Stimulated activated CD8-positive, alpha-beta memory T cell treated with anti-CD3 and anti-CD28 coated beads, Interleukin-12 subunit alpha, Interleukin-12 subunit beta, amount 100 ng/mL, for 24 hours (primary cell): ENCODE data around the gene PRAME.

Experiments used
- DNase-seq: peaks from one replicate; pipeline ENCODE4 v3.0.0-alpha.2; 2020; ENCODE audit errors: extremely low read depth

Gene PRAME

GRCh38 chr22:22579869-22580604, 21.0 kb upstream of the PRAME start:
- DNase-seq, result no peak

- no peak for DNase-seq
Observed at GRCh38 chr22:22578702-22579424, 19.8 kb upstream of the PRAME start.

DNA sequence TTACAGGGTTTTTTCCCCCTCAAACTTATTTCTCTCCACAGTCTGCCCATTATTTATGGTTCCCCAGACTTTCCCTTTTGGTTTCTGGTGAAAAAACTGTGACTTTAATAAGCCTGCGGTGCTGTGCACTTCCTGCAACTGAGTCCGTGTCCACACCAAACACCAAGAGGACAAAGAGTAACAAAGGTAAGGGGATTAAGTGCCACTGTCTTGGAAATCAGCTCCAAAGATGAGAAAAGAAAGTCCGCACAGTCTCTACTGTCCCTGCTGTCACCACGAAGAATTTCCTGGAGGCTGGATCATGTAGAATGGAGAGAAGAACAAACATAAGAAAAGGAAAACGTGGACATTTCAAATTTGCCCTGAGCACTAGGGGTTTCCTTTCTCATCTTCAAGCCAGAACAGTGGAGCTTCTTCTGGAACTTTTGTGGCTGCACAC, 17.9 kb upstream of the PRAME start:
- no peak for DNase-seq

DNA sequence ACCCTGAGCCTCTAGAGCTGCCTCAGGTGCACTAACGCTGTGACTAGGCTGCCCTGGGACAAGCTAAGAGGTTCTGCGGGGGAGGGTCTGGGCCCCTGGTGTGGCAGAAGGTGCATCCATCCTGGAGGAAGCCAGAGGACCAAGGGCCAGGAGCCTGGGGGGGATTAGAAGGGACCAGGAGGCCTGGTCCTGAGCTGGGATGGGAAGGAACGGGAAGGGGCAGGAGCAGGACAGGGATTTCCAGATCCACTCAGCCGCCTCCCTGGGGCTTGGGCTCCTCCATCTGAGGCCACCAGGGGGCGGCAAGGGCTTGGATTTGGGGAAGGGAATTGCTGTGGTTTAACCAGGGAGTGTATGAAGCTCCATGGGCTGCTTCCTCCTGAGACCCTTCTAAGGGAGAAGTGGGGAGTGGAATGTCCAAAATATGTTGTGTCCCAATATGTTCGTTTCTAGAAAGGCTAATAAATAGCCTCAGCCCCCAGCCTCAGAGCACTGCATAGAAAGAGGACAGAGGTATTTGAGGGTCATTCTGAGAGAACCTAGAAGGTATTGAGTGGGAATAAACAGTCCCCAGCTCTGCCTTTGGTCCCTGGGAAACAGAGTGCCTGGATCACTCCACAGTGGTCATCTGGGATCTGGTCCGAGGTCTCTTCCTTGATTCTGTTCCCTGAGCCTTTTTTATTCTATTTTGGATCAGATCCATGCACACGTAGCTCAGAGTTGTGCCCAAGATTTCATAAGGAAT, 17.4 kb upstream of the PRAME start:
- DNase-seq, result no peak

- DNase-seq, result no peak
Observed at GRCh38 chr22:22574361-22574760, 15.3 kb upstream of the PRAME start.

- DNase-seq, result no peak
Observed at GRCh38 chr22:22573047-22573889, 14.2 kb upstream of the PRAME start.

- DNase-seq, result no peak
Observed at GRCh38 chr22:22571862-22572261, 12.8 kb upstream of the PRAME start.

DNA sequence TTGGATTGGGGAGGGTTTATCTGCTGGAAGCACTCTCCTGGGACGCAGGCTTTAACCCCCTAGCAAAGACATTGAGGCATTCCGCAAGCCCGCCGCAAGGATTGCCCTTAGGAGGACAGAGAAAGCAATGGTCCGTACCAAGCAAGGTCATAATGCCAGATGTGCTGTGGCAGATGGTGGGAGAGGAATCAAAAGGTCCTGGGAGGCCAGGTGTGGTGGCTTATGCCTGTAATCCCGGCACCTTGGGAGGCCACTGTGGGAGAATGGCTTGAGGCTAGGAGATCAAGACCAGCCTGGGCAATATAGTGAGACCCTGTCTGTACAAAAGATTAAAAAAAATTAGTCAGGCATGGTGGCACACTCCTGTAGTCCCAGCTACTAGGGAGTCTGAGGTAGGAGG, 12.4 kb upstream of the PRAME start:
- no peak for DNase-seq

- no peak for DNase-seq
Observed at GRCh38 chr22:22569218-22569617, 10.2 kb upstream of the PRAME start.

DNA sequence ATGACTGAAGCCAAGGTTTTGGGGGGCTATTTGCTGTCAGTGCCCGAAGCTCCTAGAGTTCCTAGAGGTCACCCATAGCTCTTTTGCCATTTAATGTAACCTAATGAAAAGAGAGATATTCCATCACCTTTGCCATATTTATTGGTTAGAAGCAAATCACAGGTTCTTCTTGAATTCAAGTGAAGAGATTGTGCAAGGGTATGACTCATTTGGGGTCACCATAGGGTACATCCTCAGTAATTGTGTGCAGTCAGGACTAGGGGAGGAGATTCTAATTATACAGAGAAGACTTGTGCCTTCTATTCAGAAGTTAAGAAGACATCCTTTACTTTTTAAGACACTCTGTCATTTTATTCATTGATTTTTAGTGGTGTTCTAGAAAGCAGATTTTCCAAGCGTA, 6.9 kb upstream of the PRAME start:
- DNase-seq, result no peak

GRCh38 chr22:22558071-22558971, 744 bp downstream of the PRAME start:
- no peak for DNase-seq

DNA sequence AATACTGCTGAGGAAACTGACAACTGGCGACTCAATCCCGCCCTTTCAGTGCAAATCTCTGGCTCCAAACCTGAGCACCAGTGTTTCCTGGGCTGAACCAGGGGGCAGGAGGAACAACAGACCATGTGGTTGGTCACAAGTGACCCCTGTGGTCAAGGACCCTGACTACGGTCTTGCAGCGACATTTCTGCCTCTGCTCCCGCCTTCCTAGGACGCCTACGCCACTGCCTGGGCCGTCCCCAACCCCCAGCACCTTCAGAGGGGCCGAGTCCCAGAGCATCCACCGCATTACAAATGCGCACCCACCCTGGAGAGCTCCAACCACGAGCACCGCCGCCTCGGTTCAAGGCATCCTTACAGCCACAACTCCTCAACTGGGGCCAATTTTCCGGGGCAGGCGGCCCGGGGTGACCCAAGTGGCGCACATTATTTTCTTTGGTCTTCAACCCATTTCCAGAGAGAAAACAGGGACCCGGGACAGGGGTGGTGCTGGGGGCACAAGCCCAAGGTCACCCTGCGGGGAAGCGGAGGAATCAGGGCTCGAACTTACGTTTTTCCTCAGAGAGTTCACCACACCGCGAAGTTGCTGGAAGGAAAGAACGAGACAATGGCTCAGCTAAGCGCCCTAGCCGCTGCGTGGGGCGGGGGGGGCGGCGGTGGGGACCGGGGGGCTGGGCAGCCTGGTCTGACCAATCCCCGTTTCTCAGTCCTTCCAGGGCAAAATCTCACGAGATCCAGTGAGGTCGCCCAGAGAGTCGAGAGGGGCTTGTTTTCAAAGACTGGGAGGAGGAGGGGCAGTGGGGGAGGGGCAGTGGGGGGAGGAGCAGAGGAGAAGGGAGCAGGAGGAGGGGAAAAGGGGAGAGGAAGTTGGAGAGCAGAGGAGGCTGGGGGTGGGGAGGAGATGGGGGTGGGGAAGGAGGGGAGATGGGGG, 1.8 kb downstream of the PRAME start:
- no peak for DNase-seq

- no peak for DNase-seq
Observed at GRCh38 chr22:22556578-22556977, 2.5 kb downstream of the PRAME start.

DNA sequence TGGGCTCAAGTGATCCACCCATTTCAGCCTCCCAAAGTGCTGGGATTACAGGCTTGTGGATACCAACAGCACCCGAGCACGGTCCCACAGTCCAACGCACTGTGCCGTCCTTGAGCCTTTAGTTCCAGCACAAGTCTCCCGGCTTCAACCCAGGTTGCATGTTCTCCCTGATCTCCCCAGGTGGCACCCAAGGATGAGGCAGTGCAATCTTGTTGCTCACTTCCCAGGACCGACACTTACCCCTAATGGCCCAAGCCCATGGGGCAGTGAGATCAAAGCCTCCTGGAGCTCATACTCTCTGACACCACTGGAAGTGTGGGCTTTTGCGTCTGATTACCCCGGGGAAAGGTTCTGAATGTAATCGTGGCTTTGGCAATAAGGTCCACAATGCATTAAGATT, 3.5 kb downstream of the PRAME start:
- no peak for DNase-seq

- DNase-seq, result no peak
Observed at GRCh38 chr22:22554587-22555284, 4.3 kb downstream of the PRAME start.

DNA sequence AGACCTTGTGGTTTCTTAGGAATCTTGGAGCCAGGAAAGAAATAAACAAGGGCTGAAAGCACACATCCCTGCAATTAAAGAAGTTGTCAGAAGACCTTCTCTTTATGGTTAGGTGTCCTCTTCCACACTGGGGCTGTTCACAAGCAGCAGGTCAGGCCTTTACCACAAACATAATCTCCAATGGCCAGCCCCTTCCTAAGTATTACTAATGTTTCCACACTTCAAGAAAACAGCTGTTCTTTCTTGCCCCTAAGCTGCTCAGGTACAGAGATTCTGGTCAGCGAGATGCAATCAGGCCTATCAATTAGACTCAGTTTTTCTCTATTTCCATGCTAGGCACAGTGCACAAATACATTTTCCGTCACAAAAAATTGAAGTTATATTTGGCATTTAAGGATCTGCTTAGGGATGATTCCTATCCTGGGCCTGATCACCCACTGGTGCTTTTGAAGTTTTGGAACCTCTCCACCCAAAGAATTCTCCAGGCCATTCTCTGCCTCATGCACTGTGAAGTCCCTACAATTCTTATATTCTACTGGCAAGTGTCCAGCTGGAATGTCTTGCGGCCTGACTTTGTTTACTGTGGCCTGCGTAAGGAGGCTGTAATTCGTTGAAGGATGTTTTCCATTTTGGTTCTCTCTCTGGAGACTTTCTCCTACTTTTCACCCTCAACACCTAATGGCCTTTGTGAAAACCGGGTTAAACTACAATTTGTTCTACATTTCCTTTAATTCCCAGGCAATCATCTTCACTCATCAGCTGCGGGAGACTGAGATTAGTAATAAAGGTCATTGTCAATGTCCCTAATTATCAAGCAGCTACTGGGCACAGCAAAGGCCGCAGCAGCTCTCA, 5.1 kb downstream of the PRAME start:
- no peak for DNase-seq

DNA sequence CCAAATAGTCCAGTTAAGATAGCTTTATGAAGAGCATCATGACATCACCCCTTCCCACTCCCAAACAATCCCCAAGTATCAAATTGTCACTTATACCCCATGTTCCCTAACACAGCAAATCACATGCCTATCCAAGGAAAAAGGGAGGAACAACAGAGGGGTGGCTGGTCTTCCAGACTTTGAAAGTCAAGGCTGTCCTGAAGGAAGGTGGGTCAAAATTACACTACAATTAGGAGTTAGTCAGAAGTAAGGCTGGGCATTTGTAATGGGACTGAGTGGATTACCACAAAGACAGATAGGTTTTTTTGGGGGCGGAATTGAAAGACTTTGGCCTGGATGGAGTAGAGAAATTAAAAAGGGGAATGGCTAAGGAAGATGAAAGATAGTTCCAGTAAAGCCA, 5.9 kb downstream of the PRAME start:
- no peak for DNase-seq

GRCh38 chr22:22552630-22553029, 6.4 kb downstream of the PRAME start:
- DNase-seq, result no peak
